ENCODE measurements around the gene TMEM51. TPM values are rescaled to one million over a fixed set of nuclear protein-coding genes. Genes with fewer than 3 reads are reported as not detected.

Gene TMEM51
- total and polyA plus RNA-seq, 2 of the 13 experiments (the other 11 are each of a cell fraction or from before 2014, with no cell fraction given): 12.2 to 22.3 TPM

DNA sequence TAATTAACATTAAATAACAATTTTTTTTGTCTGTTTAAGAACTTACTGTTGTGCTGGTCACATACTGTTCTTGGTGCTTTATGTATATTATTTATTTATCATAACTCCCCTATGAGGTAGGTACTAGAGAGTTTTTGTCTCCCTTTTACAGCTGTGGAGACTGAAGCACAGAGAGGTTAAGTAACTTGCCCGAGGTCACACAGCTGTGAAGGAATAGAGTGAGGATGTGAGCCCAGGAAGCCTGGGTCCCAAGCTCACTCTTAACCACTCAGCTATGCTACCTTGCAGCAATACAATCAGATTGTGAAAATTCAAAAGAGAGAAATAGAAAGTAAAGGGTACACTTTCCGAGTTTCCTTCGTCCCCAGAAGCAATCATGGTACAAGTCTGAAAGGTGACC is 57.9 kb downstream of the TMEM51 start (continued):
- TF ChIP-seq AGO1 (IDR thresholded peaks at IDR 0.05; ENCODE audit: low read depth, low read length, poor library complexity, severe bottlenecking): no peak
- TF ChIP-seq, protein P1, sequence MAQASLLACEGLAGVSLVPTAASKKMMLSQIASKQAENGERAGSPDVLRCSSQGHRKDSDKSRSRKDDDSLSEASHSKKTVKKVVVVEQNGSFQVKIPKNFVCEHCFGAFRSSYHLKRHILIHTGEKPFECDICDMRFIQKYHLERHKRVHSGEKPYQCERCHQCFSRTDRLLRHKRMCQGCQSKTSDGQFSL (CRISPR knock-in tag; IDR thresholded peaks at IDR 0.05): no peak
- no peak for TF ChIP-seq ZNF747 (CRISPR knock-in tag; IDR thresholded peaks at IDR 0.05; ENCODE audit: borderline replicate concordance)

- ATAC-seq (no peak), DNase-seq (ENCODE audit: low spot score) (no peak), FAIRE-seq (no peak)
- TF ChIP-seq NPAS2 (CRISPR knock-in tag; IDR thresholded peaks at IDR 0.05; ENCODE audit: borderline replicate concordance) (no peak), RARG (CRISPR knock-in tag; IDR thresholded peaks at IDR 0.05; ENCODE audit: low read depth) (no peak), REPIN1 (CRISPR knock-in tag; IDR thresholded peaks at IDR 0.05; ENCODE audit: borderline replicate concordance, low read depth) (no peak), ZNF280B (CRISPR knock-in tag; IDR thresholded peaks at IDR 0.05; ENCODE audit: borderline replicate concordance) (0 out of 2 replicates have a peak, but pooled peaks have one; percentile 42), ZNF850 (CRISPR knock-in tag; conservative IDR thresholded peaks at IDR 0.05) (no peak), MNT (IDR thresholded peaks at IDR 0.05) (peak; percentile 95), ZBTB7B (CRISPR knock-in tag; IDR thresholded peaks at IDR 0.05) (no peak), MLLT10 (CRISPR knock-in tag; IDR thresholded peaks at IDR 0.05) (no peak), NKX3-1 (CRISPR knock-in tag; IDR thresholded peaks at IDR 0.05) (no peak), ZNF572 (CRISPR knock-in tag; IDR thresholded peaks at IDR 0.05) (no peak), ZNF652 (CRISPR knock-in tag; IDR thresholded peaks at IDR 0.05; ENCODE audit: borderline replicate concordance, low read depth) (peak; percentile 63; the same call in 1 of the 2 replicates)
- TF ChIP-seq, protein P2, sequence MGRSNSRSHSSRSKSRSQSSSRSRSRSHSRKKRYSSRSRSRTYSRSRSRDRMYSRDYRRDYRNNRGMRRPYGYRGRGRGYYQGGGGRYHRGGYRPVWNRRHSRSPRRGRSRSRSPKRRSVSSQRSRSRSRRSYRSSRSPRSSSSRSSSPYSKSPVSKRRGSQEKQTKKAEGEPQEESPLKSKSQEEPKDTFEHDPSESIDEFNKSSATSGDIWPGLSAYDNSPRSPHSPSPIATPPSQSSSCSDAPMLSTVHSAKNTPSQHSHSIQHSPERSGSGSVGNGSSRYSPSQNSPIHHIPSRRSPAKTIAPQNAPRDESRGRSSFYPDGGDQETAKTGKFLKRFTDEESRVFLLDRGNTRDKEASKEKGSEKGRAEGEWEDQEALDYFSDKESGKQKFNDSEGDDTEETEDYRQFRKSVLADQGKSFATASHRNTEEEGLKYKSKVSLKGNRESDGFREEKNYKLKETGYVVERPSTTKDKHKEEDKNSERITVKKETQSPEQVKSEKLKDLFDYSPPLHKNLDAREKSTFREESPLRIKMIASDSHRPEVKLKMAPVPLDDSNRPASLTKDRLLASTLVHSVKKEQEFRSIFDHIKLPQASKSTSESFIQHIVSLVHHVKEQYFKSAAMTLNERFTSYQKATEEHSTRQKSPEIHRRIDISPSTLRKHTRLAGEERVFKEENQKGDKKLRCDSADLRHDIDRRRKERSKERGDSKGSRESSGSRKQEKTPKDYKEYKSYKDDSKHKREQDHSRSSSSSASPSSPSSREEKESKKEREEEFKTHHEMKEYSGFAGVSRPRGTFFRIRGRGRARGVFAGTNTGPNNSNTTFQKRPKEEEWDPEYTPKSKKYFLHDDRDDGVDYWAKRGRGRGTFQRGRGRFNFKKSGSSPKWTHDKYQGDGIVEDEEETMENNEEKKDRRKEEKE (IDR thresholded peaks at IDR 0.05): no peak
- Histone ChIP-seq H4K20me1 (ENCODE audit: insufficient read depth, low read length) (peaks cover 6% of the 10 kb centered on the region; the same call in 1 of the 2 replicates), H2AFZ (ENCODE audit: low read length) (no peak overlapping the region), H3K4me1 (ENCODE audit: insufficient read depth, low read length) (peaks cover 8% of the 10 kb centered on the region), H3K9ac (ENCODE audit: insufficient read depth, low read depth, low read length) (no peak overlapping the region), H3K79me2 (ENCODE audit: insufficient read depth, low read length) (peaks cover 13% of the 10 kb centered on the region), H3K36me3 (replicated peaks in 1 of 2; ENCODE audit: control insufficient read depth in 1 of 2, insufficient read depth in 2 of 2, low read length in 2 of 2) (peaks cover 8 to 29% of the 10 kb centered on the region in 2 experiments), H3K27me3 (ENCODE audit: control insufficient read depth in 1 of 2, insufficient read depth in 2 of 2, low read length in 2 of 2) (no peaks in the 10 kb centered on the region), H3K4me2 (ENCODE audit: low read depth, low read length) (no peak overlapping the region), H3K9me3 (ENCODE audit: low read length) (no peaks in the 10 kb centered on the region), H3K4me3 (replicated peaks in 1 of 3; ENCODE audit: insufficient read depth in 1 of 3, low read depth in 2 of 3, low read length in 3 of 3) (no peak overlapping the region), H3K27ac (ENCODE audit: extremely low read length, insufficient read depth, low read length) (no peak overlapping the region)
- ChIA-PET POLR2A (no interaction called here), CTCF (ENCODE audit: low intra/inter-chr PET ratio, low total read pairs) (no interaction called here)
- BruUV-seq (replicated peaks): no TSS peak
- 81% methylated on average over 17 of the region's 17 CpGs for WGBS (ENCODE audit: low lambda C conversion rate)
- in situ Hi-C loops (cut with HindIII; ENCODE audit: extremely low pct_ligation_motif_present, low pct_unique_long_range_greater_than_20kb) (no loop called here), intact Hi-C loops (cut with micrococcal nuclease; ENCODE audit: unreplicated experiment) (no loop called here)
Measured at GRCh38 chr1:15212216-15212953, 58.8 kb downstream of the TMEM51 start.
